Measurements from ENCODE around the gene RUFY1.
"Not testable (repeated sequence)": the region's sequence is repeated elsewhere in the genome, so short reads cannot be mapped to it uniquely, and the experiment has no call there.

DNA sequence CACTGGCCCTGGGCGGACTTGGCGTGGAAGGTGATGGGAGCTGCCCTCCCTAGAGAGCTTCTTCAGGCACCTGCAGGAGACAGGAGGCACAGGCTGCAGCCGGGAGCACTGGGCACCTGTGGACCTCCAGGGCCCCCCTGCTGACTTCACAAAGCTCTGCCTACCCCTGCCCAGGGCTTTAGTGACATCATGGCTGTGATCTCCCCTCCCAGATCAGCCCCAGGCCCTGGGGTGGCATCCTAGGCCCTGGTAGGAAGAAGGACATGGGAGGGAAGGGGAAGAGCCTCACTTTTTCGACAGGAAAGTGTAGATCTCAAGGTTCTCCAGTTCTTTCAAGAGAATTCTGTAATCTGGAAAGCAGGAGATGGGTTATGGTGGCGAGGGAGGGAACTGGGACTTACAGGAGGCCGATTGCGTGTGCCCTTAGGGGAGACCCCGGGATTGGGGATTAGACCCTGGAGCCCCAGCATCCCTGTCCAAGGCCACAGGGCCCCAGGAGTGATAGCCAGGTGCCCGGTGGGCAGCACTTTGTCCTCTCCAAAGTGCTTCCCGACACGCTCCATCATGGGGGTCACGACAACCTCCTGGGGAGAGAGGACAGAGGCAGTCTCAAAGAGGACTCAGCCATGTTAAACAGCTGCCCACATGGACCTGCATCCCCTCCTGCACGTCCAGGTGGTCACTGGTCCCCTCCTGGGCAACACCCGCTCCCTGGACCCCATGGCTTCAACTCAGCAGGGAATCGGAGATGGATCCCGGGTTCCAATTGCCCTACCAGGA, 93.0 kb downstream of the RUFY1 start:
- TF ChIP-seq, protein P1, sequence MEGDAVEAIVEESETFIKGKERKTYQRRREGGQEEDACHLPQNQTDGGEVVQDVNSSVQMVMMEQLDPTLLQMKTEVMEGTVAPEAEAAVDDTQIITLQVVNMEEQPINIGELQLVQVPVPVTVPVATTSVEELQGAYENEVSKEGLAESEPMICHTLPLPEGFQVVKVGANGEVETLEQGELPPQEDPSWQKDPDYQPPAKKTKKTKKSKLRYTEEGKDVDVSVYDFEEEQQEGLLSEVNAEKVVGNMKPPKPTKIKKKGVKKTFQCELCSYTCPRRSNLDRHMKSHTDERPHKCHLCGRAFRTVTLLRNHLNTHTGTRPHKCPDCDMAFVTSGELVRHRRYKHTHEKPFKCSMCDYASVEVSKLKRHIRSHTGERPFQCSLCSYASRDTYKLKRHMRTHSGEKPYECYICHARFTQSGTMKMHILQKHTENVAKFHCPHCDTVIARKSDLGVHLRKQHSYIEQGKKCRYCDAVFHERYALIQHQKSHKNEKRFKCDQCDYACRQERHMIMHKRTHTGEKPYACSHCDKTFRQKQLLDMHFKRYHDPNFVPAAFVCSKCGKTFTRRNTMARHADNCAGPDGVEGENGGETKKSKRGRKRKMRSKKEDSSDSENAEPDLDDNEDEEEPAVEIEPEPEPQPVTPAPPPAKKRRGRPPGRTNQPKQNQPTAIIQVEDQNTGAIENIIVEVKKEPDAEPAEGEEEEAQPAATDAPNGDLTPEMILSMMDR (IDR thresholded peaks at IDR 0.05; ENCODE audit: extremely low read depth in 1 of 2, insufficient read depth in 1 of 2, low read depth in 1 of 2, low read length in 2 of 2): not testable (repeated sequence)
- not testable (repeated sequence) for TF ChIP-seq JUN (IDR thresholded peaks at IDR 0.05; ENCODE audit: borderline replicate concordance, insufficient read depth, insufficient read length, low read depth); EZH2 (IDR thresholded peaks at IDR 0.05; ENCODE audit: borderline replicate concordance, low read depth, low read length, severe bottlenecking); POLR2A (IDR thresholded peaks at IDR 0.05; ENCODE audit: low read depth, low read length); FOS (IDR thresholded peaks at IDR 0.05; ENCODE audit: borderline replicate concordance, insufficient read depth, low read length); POLR2AphosphoS5 (IDR thresholded peaks at IDR 0.05; ENCODE audit: insufficient read depth, low read depth, low read length)

Measured in endothelial cell of umbilical vein (primary cell).